HK-2 (cell line): ENCODE results near the gene BTLA.
"Not testable (repeated sequence)": the region's sequence is repeated elsewhere in the genome, so short reads cannot be mapped to it uniquely, and the experiment has no call there.

Experiments
- DNase-seq: peaks from one replicate; pipeline ENCODE4 v3.0.0-alpha.2; 2018; ENCODE audit not compliant: unreplicated experiment

BTLA gene

GRCh38 chr3:112491373-112491772 is 7.9 kb downstream of the BTLA start:
- no peak for DNase-seq

- no peak for DNase-seq
Measured at GRCh38 chr3:112489674-112490479, 9.4 kb downstream of the BTLA start.

- no peak for DNase-seq
Measured at GRCh38 chr3:112486811-112487505, 12.3 kb downstream of the BTLA start.

GRCh38 chr3:112484352-112484751 is 14.9 kb downstream of the BTLA start:
- no peak for DNase-seq

- DNase-seq: no peak
Measured at GRCh38 chr3:112482675-112483074, 16.6 kb downstream of the BTLA start.

- DNase-seq: no peak
Measured at GRCh38 chr3:112481302-112481721, 18.0 kb downstream of the BTLA start.

- DNase-seq: no peak
Measured at GRCh38 chr3:112477891-112478290, 21.4 kb downstream of the BTLA start.

GRCh38 chr3:112476346-112476745 is 22.9 kb downstream of the BTLA start:
- no peak for DNase-seq

GRCh38 chr3:112474796-112475195 is 24.5 kb downstream of the BTLA start:
- no peak for DNase-seq

GRCh38 chr3:112472691-112473090 is 26.6 kb downstream of the BTLA start:
- DNase-seq: no peak

- no peak for DNase-seq
Measured at GRCh38 chr3:112471596-112472325, 27.5 kb downstream of the BTLA start.

GRCh38 chr3:112470788-112471187 is 28.5 kb downstream of the BTLA start:
- peak; percentile 6 for DNase-seq

- DNase-seq: no peak
Measured at GRCh38 chr3:112469671-112470070, 29.6 kb downstream of the BTLA start.

- no peak for DNase-seq
Measured at GRCh38 chr3:112467539-112467938, 31.7 kb downstream of the BTLA start.

- no peak for DNase-seq
Measured at GRCh38 chr3:112466020-112466419, 33.3 kb downstream of the BTLA start.

- no peak for DNase-seq
Measured at GRCh38 chr3:112464264-112464663, 35.0 kb downstream of the BTLA start.

- no peak for DNase-seq
Measured at GRCh38 chr3:112463250-112463649, 36.0 kb downstream of the BTLA start.

- not testable (repeated sequence) for DNase-seq
Measured at GRCh38 chr3:112461787-112462186, 37.5 kb downstream of the BTLA start.

GRCh38 chr3:112460519-112461195 is 38.6 kb downstream of the BTLA start:
- DNase-seq: no peak

- DNase-seq: no peak
Measured at GRCh38 chr3:112459750-112460149, 39.5 kb downstream of the BTLA start.

- DNase-seq: no peak
Measured at GRCh38 chr3:112456147-112456546, 43.1 kb downstream of the BTLA start.

GRCh38 chr3:112448939-112449338 is 50.3 kb downstream of the BTLA start:
- DNase-seq: no peak
